Measurements from ENCODE around the gene CCL18. TPM values are rescaled to one million over a fixed set of nuclear protein-coding genes. Genes with fewer than 3 reads are reported as not detected.

CCL18 gene
- total RNA-seq, 1 experiment from 2014 or later, result not detected

GRCh38 chr17:36057911-36058310 lies 6.2 kb upstream of the CCL18 start:
- ChIA-PET POLR2A (ENCODE audit: unreplicated experiment) (no interaction called here), CTCF (no interaction called here)
- Histone ChIP-seq H3K9me3 (ENCODE audit: insufficient read depth, low read depth) (no peaks in the 10 kb centered on the region), H3F3A (ENCODE audit: insufficient read depth, low read depth) (no peaks in the 10 kb centered on the region), H3K4me1 (replicated peaks; ENCODE audit: insufficient read depth) (no peaks in the 10 kb centered on the region), H4K20me1 (ENCODE audit: insufficient read depth) (no peaks in the 10 kb centered on the region), H3K27ac (no peak overlapping the region), H3K9me2 (ENCODE audit: insufficient read depth) (no peaks in the 10 kb centered on the region), H3K4me3 (no peak overlapping the region), H3K27me3 (ENCODE audit: insufficient read depth, low read depth) (peaks cover 22% of the 10 kb centered on the region), H3K79me2 (ENCODE audit: low read depth) (no peaks in the 10 kb centered on the region), H2AFZ (no peak overlapping the region), H3K4me2 (no peak overlapping the region), H3K36me3 (ENCODE audit: low read depth) (no peaks in the 10 kb centered on the region)
- intact Hi-C loops (cut with micrococcal nuclease; ENCODE audit: unreplicated experiment), result no loop called here
- BruUV-seq (replicated peaks), result no TSS peak
- DNase-seq, result no peak
- no peak for TF ChIP-seq EZH2 (IDR thresholded peaks at IDR 0.05; ENCODE audit: low read depth)
- no peak for TF ChIP-seq CTCF (conservative IDR thresholded peaks at IDR 0.05)

- POLR2A ChIA-PET (ENCODE audit: unreplicated experiment), result no interaction called here
- Histone ChIP-seq H3K27me3 (ENCODE audit: insufficient read depth, low read depth) (peaks cover 34% of the 10 kb centered on the region), H3K27ac (no peak overlapping the region), H3K36me3 (ENCODE audit: low read depth) (no peaks in the 10 kb centered on the region), H4K20me1 (ENCODE audit: insufficient read depth) (no peaks in the 10 kb centered on the region), H3K4me3 (no peak overlapping the region), H3K79me2 (ENCODE audit: low read depth) (no peaks in the 10 kb centered on the region), H3K9me3 (ENCODE audit: insufficient read depth, low read depth) (no peaks in the 10 kb centered on the region), H3K4me2 (no peak overlapping the region), H3K9me2 (ENCODE audit: insufficient read depth) (no peaks in the 10 kb centered on the region), H3F3A (ENCODE audit: insufficient read depth, low read depth) (no peaks in the 10 kb centered on the region), H3K4me1 (replicated peaks; ENCODE audit: insufficient read depth) (no peaks in the 10 kb centered on the region), H2AFZ (no peak overlapping the region)
- TF ChIP-seq EZH2 (IDR thresholded peaks at IDR 0.05; ENCODE audit: low read depth), result no peak
- TF ChIP-seq CTCF (conservative IDR thresholded peaks at IDR 0.05), result no peak
- CTCF ChIA-PET, result no interaction called here
- no TSS peak for BruUV-seq (replicated peaks)
- DNase-seq, result no peak
- intact Hi-C loops (cut with micrococcal nuclease; ENCODE audit: unreplicated experiment), result no loop called here
Measured at GRCh38 chr17:36059406-36059805, 4.7 kb upstream of the CCL18 start.

- H3K9me2 ChIP-seq (ENCODE audit: insufficient read depth), result no peaks in the 10 kb centered on the region
- no TSS peak for BruUV-seq (replicated peaks)
- no peaks in the 10 kb centered on the region for H4K20me1 ChIP-seq (ENCODE audit: insufficient read depth)
- H2AFZ ChIP-seq, result no peak overlapping the region
- no peak for DNase-seq
- TF ChIP-seq EZH2 (IDR thresholded peaks at IDR 0.05; ENCODE audit: low read depth), result no peak
- no peaks in the 10 kb centered on the region for H3K9me3 ChIP-seq (ENCODE audit: insufficient read depth, low read depth)
- H3F3A ChIP-seq (ENCODE audit: insufficient read depth, low read depth), result no peaks in the 10 kb centered on the region
- H3K27me3 ChIP-seq (ENCODE audit: insufficient read depth, low read depth), result peaks cover 36% of the 10 kb centered on the region
- intact Hi-C loops (cut with micrococcal nuclease; ENCODE audit: unreplicated experiment), result no loop called here
- H3K4me3 ChIP-seq, result no peak overlapping the region
- H3K79me2 ChIP-seq (ENCODE audit: low read depth), result no peaks in the 10 kb centered on the region
- ChIA-PET POLR2A (ENCODE audit: unreplicated experiment) (no interaction called here), CTCF (no interaction called here)
- H3K27ac ChIP-seq, result no peak overlapping the region
- no peak overlapping the region for H3K4me2 ChIP-seq
- no peaks in the 10 kb centered on the region for H3K4me1 ChIP-seq (replicated peaks; ENCODE audit: insufficient read depth)
- H3K36me3 ChIP-seq (ENCODE audit: low read depth), result no peaks in the 10 kb centered on the region
Measured at GRCh38 chr17:36060816-36061215, 3.3 kb upstream of the CCL18 start.

GRCh38 chr17:36066365-36066985 lies 2.4 kb downstream of the CCL18 start:
- intact Hi-C loops (cut with micrococcal nuclease; ENCODE audit: unreplicated experiment), result no loop called here
- POLR2A ChIA-PET (ENCODE audit: unreplicated experiment), result no interaction called here
- no peak overlapping the region for H3K27ac ChIP-seq
- H3K79me2 ChIP-seq (ENCODE audit: low read depth), result no peaks in the 10 kb centered on the region
- no peaks in the 10 kb centered on the region for H3K9me2 ChIP-seq (ENCODE audit: insufficient read depth)
- no peaks in the 10 kb centered on the region for H3K9me3 ChIP-seq (ENCODE audit: insufficient read depth, low read depth)
- H2AFZ ChIP-seq, result no peak overlapping the region
- H3F3A ChIP-seq (ENCODE audit: insufficient read depth, low read depth), result no peaks in the 10 kb centered on the region
- BruUV-seq (replicated peaks), result no TSS peak
- H3K4me2 ChIP-seq, result no peak overlapping the region
- no peaks in the 10 kb centered on the region for H3K36me3 ChIP-seq (ENCODE audit: low read depth)
- TF ChIP-seq EZH2 (IDR thresholded peaks at IDR 0.05; ENCODE audit: low read depth) (no peak), CTCF (conservative IDR thresholded peaks at IDR 0.05) (no peak)
- no peak overlapping the region for H3K4me3 ChIP-seq
- H4K20me1 ChIP-seq (ENCODE audit: insufficient read depth), result no peaks in the 10 kb centered on the region
- no peak for DNase-seq
- H3K4me1 ChIP-seq (replicated peaks; ENCODE audit: insufficient read depth), result no peaks in the 10 kb centered on the region
- CTCF ChIA-PET, result no interaction called here
- peaks cover 34% of the 10 kb centered on the region for H3K27me3 ChIP-seq (ENCODE audit: insufficient read depth, low read depth)
